Amniotic epithelial cell (primary cell): ENCODE measurements around the gene RHBDF2.
"Not testable (repeated sequence)": the region's sequence is repeated elsewhere in the genome, so short reads cannot be mapped to it uniquely, and the experiment has no call there.

Source experiments
- DNase-seq: peaks from one replicate; pipeline ENCODE4 v3.0.0-alpha.2; 2010; ENCODE audit warnings: low read depth

RHBDF2 gene

DNA sequence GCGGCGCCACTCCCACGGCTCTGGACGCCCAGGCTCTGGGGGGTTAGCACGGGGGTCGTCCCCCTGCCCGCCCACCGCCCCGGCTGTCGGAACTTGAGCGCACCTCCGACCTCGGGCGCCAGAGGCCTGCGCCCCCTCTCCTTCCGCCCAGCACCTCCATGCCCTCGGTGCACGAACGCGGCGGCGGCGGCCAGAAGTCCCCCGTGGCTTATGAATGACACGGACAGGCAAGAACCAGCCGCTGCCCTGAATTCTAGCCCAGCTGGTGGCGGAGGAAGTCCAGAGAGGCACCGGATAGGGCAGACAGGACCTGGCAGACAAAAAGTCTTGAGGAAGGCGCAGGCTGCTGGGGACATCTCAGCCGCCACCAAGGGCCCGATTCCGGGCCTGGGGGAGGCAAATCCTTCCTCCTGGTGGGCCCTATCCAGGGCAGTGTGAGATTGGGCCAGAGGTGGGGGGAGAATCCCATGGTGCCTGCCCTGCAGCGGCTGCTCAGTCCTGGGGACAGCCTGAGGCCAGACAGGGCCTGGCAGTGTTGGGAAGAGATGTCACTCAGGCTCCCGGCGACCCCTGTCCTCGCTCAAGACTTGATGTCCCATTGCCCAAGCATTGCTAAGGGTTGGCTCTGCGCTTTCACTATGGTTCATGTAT is 37.2 kb upstream of the RHBDF2 start:
- no peak for DNase-seq

DNA sequence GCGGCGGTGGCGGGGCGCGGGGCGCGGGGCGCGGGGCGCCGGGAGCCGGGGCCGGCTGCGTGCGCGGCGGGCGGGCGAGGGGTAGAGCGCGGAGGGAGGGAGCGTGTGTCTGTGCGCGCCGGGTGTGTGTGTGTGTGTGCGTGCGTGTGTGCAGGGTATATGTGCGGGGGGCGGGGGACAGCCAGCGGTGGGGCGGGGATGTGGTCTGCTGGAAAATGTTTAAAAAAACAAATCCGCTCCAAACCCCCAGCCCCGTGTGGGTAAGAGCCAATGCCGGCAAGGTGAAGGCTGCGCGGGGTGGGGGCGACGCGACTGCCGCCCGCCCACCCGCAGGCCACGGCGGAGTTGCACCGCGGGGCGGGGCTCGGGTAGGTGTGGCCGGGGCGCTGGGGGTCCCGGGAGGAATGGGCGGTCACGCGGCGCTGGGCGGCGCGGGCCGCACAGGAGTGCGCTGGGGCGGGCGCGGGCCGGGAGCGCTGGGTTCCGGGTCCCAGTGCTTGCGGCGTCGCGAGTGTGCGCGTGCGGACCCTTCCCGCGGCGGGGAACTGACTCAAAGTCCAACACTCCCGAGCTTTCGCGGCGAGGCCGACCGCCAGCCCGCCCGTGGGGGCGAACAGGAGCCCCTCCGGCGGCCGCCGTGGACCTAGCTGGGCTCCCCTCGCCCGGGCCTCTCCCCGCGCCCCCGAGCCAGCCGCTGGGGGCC is 36.5 kb upstream of the RHBDF2 start, which contains the start of gene CYGB:
TSS of gene CYGB (minus strand) at position 132 of the 703 bp plus-strand sequence. CDS start 167 bp downstream, outside the sequence.
- DNase-seq, result no peak

DNA sequence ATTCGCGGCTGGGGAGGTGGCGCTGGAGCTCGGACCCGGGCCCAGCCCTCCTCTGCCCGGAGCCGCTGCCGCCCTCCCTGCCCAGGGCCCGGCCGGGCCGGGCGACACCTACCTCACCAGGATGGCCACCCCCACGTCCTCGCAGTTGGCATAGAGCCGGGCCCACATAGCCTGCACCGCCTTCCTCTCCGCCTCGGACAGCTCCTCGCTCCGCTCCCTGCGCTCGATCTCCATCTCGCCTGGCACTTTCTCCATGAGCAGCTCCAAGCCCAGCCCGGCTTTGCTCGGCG is 36.0 kb upstream of the RHBDF2 start:
- DNase-seq, result peak; percentile 50

DNA sequence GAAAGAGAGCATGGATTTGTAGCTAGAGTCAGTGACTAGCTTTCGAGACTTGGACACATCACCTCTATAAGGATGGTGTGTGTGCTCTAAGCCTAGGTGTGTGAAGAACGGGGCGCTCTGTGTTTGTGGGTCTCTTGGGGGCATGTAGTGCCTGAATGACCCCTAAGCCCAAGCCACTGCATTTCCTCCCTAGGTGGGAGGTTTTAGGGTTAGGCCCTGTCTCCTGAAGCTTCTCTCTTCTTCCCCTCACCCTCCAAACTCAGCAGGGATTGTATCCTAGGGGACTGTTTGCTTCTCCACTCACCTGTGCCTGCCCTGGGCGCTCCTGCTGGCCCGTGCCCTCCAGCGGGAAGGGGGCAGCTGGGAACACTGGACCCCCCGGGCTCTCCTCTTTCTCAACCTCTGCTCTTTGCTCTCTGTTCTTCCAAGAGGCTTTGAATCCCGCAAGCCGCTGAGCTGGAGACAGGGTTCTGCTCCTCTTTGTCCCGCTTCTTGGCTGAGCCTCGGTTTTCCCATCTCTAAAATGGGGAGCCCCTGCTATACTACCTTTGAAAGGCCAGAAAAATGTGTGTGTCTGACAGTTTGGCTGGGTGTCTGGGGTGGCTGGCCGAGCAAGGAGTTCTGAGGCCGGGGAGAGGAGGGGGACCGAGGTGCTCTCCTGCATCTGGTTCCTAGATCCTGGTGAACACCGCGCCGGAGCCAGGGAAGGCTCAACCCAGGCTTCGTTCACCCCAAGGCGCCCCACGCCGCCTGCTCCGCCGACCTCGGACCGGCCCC is 35.5 kb upstream of the RHBDF2 start:
- no peak for DNase-seq

DNA sequence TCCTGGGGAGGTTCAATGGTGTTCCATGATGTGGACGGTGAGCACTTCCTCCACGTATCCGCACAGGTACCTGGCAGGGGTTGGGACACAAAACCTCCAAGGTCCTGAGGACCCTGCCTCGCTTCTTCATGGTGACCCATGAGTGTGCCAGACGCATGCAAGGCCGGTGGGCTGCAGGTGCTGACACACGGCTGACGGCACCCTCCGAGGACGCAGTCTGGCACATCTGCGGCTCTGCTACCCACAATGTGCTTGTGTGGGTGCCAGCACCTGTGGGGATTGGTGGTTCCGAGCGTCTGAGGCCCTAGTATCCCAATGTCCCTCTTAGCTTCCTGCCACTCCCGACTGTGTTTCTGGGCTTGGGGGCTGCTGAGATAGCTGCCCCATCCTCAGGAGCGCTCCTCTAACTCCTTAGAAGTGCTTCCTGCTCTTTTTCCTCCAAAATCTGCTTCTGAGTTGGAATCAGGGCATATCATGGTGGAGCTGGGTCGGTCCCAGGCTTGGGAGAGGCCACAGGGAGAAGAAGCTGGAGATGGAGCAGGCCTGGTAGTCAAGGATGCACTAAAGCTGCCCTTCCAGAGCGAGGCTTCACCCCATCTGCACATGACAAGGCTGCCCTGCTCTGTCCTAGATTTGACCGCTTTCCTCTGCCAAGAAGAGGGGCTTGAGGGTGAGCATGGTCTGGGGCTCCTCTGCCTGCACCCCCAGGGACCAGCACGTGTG is 34.7 kb upstream of the RHBDF2 start:
- no peak for DNase-seq

DNA sequence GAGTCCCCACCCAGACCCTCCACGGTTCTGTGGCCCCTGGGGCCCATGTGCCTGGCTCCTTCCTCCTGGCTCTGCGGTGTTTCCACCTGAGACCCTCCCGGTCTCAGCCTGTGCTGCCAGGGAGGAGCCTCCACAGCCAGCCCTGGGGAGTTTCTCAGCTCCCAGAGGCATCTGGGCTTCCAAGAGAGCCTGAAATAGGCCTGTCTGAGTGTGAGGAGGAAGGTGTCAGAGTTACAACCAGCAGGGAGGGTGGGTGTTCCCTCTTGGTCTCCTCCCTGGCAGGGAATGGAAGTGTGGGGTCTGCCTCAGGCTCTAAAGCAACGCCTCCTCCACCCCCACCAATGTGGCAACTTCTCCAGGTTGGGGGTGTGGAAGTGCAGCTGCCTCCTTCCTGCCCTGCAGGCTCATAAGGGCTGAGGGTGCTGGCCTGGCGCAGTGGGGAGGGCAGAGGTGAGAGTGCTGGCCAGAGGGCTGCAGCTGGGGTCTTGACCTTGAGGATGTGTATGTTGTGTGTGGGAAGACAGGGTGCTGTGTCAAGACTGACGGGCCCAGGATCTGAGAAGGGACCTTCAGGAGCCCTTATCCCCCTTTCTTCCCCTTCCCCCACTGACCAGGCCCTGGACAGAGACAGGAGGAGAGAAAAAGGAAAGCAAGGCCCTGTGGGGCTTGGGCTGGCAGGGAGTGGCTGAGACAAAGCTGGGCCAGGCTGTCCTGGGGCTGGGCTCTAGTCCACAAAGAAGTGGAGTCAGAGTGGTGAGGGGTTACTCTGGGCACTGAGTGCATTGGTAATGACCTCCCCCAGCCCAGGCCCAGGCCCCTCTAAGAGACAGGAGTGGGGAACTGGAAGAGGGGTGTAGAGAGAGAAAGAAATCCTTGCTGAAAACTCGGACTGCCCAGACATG is 33.9 kb upstream of the RHBDF2 start:
- no peak for DNase-seq

DNA sequence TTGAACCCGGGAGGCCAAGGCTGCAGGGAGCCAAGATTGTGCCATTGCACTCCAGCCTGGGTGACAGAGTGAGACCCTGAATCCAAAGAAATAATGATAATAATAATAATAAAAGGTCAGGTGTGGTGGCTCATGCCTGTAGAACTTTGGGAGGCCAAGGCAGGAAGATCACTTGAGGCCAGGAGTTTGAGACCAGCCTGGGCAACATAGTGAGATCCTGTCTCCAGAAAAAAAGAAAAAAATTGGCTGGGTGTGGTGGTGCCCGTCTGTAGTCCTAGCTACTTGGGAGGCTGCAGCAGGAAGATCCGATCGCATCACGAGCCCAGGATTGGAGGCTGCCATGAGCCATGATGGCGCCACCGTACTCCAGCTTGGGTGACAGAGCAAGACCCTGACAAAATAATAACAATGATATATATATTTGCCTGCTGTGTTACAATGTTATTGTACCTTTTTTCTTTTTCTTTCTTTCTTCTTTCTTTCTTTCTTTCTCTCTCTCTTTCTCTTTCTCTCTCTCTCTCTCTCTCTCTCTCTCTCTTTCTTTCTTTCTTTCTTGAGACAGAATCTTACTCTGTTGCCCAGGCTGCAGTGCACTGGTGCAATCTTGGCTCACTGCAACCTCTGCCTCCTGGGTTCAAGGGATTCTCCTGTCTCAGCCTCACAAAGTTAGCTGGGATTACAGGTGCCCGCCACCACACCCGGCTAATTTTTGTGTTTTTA is 32.6 kb upstream of the RHBDF2 start:
- not testable (repeated sequence) for DNase-seq

DNA sequence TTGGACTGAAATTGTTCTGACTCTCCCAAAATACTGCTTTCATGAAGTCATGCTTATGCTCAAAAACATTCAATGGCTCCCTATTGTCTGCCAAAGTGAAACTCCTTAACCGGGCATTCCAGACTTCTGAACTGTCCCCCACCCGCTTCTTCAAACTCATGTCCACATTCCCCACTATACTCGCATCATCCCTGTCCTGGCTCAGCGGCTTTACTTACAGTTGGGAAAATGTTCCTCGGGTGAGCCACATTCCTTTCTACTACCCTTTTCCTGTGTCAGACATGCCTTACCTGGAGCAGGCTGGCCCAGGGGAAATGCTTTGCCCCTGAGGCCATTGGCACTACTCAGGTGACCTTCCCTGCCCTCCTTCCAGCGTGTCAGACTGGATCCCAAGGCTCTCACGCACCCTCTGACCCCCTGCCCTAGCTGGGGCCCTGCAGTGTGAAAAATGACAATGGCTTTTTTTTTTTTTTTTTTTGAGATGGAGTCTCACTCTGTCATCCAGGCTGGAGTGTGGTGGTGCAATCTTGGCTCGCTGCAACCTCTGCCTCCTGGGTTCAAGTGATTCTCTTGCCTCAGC is 30.9 kb upstream of the RHBDF2 start:
- no peak for DNase-seq

DNA sequence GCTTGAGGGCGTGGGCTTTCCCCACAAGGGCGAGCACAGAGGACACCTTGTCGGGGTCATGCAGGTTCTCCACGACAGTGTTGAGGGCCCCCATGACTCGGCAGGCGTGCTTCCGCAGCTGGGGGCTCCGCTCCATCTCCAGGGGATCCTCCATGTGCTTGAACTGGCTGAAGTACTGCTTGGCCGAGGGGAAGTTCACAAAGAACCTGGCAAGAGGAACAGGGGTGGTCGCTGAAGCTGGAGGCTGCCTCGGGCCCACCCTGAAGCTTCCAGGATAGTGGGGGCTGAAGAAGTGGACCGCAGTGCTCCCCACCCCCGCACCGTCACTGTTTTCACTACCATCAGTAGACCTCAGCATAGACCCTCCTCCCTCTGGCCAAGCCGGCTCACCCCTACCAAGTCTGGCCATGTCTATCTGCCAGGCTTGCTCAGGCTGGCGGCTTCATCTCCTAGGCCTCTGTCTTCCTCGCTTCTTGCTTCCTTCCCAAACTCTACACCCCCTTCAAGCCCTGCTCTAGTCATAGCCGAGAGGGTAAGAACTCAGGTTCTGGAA is 30.3 kb upstream of the RHBDF2 start:
- DNase-seq, result no peak

DNA sequence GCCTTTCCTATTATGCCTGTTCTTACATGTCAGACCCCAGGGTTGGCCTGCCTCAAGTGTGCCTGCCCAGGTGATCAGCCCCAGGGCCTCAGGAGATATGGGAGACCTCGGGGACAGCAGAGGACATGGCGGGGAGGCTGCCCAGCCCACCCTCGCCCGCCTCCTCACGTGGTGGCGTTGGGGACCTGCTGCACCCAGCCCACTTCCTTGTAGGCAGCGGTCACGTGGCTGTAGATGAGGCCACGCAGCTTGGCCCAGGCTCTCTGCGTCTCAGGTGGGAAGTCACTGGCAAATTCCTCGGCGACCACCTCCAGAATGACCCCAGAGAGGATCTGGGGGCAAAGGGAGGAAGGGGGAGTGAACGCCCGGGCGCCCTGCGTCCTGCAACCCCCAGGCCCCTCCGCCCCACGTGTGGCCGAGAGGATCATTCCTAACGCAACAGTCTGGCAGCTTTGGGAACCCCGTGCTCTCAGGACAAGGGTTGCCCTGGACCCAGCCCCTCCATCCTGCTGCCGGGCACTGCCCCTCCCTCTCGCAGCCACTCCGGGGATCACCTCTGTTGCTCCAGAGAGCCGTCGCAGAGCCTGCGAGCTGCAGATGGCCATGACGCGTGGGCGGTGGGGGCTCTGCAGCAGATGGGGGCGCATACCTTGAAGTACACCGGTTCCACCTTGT is 29.7 kb upstream of the RHBDF2 start:
- DNase-seq, result no peak

DNA sequence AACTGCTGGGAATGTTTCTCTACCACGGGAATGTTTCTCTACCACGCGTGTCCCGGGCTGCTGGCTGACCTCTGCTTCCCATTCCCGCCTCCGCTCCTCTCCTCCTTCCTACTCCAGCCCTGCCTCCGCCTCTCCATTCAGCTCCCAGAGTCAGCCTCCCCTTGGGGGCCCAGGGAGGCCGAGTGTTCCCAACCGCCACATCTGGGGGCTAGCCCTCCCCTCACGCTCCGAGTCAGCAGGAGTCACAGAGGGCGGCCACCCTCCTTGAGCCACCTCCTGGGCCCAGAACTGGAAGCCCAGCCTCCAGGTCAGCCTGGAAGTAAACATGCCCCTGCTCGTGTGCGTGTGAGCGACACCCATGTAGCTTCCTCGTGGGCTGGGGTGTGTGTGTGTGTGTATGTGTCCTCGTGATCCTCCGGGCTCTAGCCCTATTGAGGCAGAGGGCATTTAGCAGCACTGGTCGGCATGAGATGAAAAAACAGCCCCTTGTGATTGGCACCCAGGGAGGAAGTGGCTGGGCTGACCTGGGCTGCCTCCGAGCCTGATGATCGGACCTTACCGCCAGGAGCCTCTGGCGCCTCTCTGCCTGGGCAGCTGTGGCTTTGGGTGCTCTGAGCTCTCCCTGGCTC is 29.0 kb upstream of the RHBDF2 start:
- peak; percentile 61 for DNase-seq

DNA sequence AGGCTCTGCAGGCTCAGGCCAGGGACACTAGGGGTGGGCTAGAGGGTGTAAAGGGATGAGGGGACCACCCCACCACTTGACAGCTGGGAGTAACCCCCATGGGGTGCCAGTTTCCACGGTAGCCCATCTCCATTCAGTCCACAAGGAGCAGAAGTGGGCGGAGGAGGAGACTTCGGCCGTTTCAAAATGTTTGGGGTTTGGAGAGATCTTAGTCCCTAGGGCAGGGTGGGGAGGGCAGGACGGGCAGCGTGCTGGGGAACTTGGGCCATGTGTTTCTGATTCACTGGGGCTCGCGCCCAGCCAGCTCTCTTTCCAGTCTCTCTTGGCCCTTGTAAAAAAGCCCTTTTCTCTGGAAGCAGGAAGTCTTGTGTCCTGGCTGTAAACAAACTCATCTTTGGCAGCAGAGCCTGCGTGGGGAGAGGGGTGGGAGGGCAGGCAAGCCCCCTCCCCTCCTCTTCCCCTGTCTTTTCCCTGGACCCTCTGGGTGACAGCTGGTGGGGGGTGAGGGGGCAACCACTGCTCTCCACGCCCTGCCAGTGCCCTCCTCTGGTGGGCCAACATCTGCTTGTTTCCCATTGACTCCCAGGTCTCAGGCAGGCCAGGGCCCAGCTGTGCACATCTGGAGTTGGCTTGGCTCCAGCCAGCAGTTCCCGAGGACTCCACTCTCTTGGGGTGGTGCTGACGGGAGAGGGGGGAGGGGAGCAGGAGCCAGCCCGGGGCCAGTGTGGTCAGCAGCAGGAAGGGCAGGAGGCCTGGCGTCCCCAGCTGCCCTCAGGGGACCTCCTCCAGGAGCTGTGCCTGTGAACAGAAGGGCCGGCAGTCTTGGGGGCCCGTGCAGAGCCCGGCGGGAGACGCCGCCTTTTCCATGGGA is 28.2 kb upstream of the RHBDF2 start:
- peak; percentile 79 for DNase-seq

DNA sequence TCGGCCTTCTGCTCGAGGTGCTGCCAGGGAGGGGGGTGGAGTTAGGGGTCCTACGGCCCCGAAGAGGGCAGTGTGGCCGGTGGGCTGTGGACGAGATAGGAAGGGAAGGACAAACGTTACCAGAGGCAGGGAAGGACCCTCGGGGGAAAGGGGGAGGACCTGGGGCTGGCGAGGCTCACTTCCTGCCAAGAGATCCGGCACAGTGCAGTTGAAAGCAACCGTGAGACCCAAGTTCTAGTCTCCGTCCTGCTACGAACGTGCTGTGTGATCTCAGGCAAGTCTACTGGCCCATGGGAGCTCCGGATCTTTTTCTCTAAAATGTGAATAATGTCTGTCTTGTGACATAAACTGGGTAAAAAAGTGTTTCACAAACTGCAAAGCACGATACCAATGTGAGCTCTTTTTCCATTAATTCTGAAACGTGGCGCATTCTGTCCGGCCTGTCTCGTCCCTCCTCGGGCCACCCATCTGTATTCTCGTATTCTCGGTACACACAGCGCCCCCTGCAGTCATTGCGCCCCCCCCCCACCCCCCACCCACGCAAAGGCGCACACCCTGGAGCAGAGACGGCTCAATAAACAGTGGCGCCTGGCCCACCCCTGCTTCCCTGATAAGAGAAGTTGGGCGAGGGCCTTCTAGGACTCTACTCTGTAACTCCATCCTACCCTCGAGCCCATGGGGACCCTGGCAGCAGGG is 27.5 kb upstream of the RHBDF2 start:
- DNase-seq, result peak; percentile 24

DNA sequence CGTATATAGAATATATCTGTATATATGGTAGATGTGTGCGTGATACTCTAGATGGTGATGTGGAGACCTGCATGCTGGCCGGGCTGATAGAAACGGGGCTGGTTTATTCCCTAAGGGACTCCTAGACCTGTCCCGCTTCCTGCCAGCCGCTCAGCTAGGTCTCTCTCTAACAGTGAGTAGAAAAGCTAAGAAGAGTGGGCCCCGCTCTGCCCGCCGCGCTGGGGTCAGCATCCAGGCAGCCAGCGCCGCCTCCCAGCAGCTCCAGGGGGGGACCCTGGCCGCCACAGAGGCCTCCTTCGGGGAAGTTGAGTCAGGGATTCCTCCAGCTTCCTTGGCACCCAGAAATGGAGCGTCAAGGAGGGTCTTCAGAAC is 26.9 kb upstream of the RHBDF2 start:
- DNase-seq, result no peak

DNA sequence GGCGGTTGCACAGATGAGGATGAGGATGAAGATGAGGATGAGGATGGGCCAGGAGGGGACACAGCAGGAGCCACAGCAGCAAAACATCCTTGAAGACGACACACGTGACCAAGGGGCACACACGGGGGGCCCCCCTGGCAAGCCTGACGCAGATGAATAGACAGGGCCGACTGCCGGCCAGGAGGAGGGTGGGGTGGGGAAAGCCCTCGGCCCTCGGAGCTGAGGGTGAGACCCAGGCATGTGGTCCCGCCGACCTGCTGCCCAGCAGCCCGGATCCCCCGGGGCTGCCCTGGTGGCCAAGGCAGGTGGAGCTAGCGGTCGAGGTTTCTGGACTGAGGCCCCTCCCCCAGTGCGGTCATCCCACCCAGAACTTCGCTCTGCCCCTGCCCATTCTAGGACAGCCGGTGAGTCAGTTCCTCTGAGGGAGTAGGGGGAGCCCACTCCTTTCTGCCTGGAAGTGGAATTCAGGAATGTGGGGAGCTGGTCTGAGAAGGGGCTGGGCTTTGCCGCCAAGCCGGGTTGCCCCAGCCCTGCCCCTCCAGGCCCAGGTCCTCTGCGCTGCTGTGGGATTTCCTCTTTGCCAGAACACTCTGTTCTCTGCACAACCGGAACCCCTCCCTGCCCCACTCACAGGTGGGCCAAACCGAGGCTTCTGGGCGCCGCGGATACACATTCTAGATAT is 26.3 kb upstream of the RHBDF2 start:
- DNase-seq, result peak; percentile 97

DNA sequence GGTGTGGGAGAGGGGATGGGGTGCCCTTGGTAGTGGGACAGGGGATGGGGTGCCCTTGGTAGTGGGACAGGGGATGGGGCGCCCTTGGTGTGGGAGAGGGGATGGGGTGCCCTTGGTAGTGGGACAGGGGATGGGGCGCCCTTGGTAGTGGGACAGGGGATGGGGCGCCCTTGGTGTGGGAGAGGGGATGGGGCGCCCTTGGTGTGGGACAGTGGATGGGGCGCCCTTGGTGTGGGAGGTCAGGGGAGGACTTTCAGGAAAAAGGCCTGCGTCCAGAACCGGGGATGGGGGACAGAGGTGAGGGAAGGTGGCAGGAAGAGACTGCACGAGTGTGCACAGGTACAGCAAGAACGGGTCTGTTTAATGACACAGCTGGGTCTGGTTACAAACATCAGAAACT is 25.8 kb upstream of the RHBDF2 start:
- not testable (repeated sequence) for DNase-seq

DNA sequence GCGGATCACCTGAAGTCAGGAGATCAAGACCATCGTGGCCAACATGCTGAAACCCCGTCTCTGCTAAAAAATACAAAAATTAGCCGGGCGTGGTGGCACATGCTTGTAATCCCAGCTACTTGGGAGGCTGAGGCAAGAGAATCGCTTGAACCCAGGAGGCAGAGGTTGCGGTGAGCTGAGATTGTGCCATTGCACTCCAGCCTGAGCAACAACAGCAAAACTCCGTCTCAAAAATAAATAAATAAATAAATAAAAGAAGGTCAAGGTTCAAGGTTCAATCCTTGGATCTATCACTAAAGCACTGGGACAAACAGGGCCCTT is 24.2 kb upstream of the RHBDF2 start:
- not testable (repeated sequence) for DNase-seq
